DMS79 treated with DMSO at 0.1 percent for 48 hours (cell line): ENCODE data around the gene OR7A5.
"Not testable (repeated sequence)": the region's sequence is repeated elsewhere in the genome, so short reads cannot be mapped to it uniquely, and the experiment has no call there.

Experiments used
- DNase-seq: peaks from one replicate; lab custom pipeline; 2025; lab: John Stamatoyannopoulos, UW

The OR7A5 gene

GRCh38 chr19:14835011-14835410 is at the start of gene OR7A5, which contains the start of gene OR7C1:
Gene OR7A5 (minus strand): TSS chr19:14835185. CDS start chr19:14828241, 6,944 bp downstream.
Gene OR7C1 (minus strand): TSS chr19:14835185. CDS start chr19:14800136, 35,049 bp downstream.
- no peak for DNase-seq

- DNase-seq: no peak
These were observed 36.7 kb upstream of the OR7A5 start for GRCh38 chr19:14871619-14872230.

- DNase-seq: no peak
These were observed 33.5 kb upstream of the OR7A5 start for GRCh38 chr19:14868497-14868896.

- DNase-seq: no peak
These were observed 13.8 kb upstream of the OR7A5 start, which contains the start of gene OR7A10 for GRCh38 chr19:14848822-14849221. Gene OR7A10 (minus strand): TSS chr19:14848922. CDS start chr19:14841877, 7,045 bp downstream.

DNA sequence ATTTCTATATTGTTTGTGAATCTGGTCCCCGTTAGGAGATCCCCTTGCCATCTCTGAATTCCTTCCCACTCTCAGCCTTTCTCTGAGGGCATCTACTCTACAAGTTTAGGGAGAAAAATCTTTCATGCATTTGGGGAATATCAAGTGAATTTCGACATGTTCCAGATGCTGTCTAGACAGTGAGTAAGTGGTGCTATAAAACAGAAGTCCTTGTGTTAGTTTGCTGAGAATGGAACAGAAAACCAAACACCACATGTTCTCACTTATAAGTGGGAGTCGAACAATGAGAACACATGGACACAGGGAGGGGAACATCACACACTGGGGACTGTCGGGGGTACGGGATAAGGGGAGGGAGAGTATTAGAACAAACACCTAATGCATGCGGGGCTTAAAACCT is 8.6 kb upstream of the OR7A5 start:
- DNase-seq: no peak

- no peak for DNase-seq
These were observed 8.2 kb upstream of the OR7A5 start for GRCh38 chr19:14843169-14843568.

DNA sequence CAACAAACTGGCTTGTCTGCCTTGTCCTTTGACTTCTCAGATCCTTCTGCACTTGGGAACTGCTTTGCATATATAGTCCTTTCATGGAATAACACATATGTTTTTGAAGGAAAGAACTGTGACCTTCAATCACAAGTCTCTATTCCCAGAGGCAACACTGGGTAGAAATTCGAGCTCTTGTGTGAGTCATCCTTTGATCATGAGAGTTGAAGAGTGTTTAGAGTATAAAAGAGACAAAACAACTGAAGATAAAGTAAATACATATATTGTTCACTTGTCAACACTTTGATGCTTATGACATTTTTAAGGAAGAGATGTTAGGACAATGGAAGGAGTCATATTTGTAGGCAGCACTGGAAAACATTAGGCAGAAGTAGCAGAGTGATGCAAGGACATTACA is 5.2 kb upstream of the OR7A5 start:
- DNase-seq: no peak

- no peak for DNase-seq
These were observed 2.4 kb upstream of the OR7A5 start for GRCh38 chr19:14837391-14837790.

DNA sequence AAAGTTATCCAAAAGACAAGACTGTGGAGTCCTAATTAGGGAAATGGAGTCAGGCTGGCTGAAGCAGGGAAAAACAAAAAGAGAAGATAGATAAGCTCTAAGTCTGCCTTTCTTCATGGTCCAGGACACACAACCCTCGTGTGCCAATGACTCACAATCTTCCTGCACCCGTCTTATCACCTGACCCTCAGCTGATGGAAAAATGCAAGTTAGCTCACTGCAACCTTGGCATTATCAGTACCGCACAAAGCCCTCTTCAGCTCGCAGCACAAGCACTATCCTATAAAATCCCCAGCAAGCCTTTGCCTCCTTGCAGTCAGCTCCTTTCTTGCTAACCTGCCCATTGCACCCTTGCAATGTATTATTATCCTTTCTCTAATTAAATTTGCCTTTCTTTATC is 4.3 kb downstream of the OR7A5 start:
- no peak for DNase-seq

DNA sequence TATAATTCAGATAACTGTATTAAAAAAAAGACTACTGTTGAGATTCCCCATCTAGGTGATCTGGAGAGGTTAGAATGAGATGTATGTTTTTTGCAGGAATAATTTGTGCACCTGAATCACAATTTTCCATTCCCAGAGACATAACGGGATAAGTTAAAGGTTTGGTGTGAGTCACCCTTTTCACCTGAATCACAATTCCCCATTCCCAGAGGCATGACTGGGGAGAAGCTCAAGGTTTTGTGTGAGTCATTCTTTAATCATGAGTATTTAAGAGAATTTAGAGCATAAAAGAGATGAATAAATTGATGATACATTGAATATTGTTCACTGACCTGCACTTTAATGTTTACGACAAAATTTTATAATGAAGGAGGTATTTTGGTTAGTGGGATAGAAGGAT is 9.0 kb downstream of the OR7A5 start:
- no peak for DNase-seq

DNA sequence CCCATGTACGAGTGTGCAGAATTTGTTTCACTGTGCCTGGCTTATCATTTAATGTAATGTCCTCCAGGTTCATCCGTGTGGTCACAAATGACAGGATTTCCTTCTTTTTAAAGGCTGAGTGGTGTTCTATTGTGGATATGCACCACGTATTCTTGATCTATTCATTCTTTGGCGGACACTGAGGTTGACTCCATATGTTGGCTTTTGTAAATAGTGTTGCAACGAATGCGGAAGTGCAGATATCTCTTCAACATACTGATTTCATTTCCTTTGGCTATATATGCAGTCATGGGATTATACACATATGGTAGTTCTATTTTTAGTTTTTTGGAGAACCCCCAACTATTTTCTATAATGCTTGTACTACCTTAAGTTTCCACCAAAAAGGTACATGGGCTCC is 13.0 kb downstream of the OR7A5 start:
- no peak for DNase-seq

DNA sequence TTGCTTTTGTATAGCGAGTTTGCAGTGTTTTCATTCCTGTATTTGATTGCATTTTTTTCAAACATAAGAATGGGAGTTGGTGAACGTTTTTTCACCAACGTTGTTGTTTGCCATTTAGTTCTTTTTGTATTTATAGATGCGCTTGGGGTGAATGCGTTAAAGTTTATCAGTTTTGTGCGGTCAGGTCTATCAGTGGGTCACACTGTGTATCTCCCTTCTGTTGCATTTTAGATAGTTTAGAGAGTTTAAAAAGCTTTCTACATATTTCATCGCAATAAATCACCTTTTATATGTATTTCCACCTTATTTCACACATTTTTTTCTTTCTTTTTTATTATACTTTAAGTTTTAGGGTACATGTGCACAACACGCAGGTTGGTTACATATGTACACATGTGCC is 16.4 kb downstream of the OR7A5 start:
- DNase-seq: no peak

- DNase-seq: no peak
These were observed 17.9 kb downstream of the OR7A5 start for GRCh38 chr19:14817052-14817451.

DNA sequence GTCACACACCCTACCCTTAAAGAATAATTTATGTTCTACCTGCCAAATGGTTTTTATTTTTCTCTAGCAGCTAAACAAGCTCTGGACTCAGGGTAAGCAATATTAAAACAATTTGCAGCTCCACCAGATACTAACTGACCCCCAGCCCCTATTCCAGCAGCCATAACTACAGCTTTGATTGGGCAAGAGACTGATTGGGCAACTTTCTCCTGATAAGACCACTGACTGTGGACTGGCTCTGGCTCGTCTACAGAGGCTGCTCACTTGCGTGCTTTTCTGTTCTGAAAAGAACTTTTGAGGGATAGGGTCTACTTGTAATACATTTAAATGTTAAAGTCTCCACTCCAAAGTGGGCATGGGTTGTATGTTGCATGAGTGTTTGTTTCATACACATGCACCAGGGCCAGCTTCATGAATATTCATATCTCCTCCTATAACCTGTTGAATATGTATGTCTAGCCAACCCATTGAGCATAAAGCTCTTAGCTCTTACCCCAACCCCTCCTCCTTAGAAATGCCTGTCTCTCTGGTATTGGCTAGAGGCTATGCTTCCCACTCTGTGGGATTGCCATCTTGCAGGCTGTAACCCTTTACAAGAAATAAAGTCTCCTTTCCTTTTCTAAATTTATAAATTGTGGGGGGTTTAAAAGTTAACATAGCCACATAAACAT is 19.9 kb downstream of the OR7A5 start:
- no peak for DNase-seq

- DNase-seq: no peak
These were observed 25.5 kb downstream of the OR7A5 start for GRCh38 chr19:14809272-14810057.

DNA sequence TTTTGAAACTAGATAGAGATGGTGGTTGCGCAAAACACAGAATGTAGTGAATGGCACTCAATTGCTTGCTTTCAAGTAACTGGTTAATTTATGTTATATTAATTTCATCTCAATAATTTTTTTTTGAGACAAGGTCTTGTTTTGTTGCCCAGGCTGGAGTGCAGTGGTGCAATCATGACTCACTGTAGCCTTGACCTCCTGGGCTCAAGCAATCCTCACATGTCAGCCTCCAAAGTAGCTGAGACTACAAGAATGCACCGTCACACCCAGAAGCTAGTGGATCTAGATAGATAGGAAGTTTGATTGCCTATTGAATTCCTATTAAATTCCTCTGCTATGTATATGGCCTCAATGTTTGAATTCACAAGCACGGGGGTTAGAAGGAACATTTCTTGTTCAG is 30.2 kb downstream of the OR7A5 start:
- no peak for DNase-seq

- no peak for DNase-seq
These were observed 36.2 kb downstream of the OR7A5 start for GRCh38 chr19:14798760-14799159.

DNA sequence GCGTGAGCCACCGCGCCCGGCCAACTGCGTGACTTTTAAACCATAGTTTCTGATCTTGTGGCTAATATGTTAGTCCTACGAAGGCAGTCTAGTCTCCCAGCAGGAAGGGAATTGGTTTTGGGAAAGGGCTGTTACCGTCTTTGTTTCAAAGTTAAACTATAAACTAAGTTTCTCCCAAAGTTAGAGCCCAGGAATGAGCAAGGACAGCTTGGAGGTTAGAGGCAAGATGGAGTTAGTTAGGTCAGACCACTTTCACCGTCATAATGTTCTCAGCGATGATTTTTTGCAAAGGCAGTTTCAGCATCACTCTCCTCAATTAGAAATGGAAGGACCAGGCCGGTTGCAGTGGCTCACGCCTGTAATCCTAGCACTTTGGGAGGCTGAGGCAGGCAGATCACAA is 39.0 kb downstream of the OR7A5 start:
- no peak for DNase-seq

DNA sequence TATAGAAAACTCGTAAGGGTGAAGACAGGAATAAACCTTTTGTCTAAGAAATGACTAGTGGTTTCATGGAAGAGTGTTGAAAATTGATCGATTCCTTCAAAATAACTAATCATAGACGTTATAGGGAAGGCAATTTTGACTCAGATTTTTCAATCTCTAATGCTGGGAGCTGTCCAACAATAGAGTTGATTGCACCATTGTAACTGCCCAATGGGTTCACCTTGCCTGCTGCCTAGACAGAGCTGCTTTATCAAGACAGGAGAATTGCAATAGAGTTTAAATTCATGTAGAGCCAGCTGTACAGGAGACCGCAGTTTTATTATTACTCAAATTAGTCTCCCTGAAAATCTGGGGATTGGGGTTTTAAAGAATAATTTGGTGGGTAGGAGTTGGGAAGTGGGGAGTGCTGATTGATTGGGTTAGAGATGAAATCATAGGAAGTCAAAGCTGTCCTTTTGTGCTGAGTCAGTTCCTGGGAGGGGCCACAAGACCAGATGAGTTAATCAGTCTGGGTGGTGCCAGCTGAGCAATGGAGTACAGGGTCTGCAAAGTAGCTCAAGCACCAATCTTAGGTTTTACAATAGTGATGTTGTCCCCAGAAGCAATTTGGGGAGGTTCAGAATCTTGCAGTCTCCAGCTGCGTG is 39.8 kb downstream of the OR7A5 start:
- DNase-seq: no peak

DNA sequence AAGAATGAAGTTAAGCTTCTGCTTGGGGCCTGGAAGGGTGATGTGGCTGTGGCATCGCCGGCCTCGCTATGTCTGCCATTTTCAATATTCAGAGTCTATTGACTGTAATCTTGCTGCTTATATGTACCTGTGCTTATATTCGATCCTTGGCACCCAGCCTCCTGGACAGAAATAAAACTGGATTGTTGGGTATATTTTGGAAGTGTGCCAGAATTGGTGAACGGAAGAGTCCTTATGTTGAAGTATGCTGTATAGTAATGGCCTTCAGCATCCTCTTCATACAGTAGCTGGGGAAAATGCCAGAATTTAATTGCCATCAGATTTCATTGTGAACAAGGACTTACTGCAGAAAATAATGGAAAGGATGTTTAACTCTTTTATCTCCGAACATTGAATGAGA is 42.7 kb downstream of the OR7A5 start:
- peak; percentile 62 for DNase-seq

DNA sequence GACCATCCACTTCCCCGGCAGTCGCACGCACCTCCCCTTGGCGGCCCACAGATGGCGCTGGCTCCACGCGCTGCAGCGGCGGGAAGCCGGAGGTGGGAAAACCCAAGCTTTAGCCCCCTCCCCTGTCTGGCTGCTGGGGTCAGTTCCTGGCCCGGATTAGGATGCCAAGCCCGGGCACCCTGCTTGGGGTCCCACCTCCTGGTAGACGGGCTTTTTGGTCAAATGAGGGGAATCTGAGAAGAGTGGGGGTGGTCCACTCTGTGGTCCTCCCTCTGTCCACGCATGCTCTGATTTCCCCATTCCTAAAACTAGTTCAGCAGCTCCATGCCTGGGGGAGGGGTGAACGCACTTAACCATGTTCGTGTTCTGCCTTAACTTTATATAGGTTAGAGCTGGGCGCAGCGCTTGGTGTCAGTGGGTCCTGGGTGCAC is 48.5 kb downstream of the OR7A5 start:
- DNase-seq: no peak

GRCh38 chr19:14785102-14785793 is 49.7 kb downstream of the OR7A5 start:
- not testable (repeated sequence) for DNase-seq
